GM11168 (cell line): ENCODE data around the gene C1QTNF9B.

ENCODE experiments used
- in situ Hi-C: fragments of 300-500 bp; cut with MboI; formaldehyde crosslinking; loops from one replicate; pipeline ENCODE4 v1.12.0; 2022; ENCODE audit warnings: low sequenced_read_pairs; ENCODE audit not compliant: unreplicated experiment

The C1QTNF9B gene

DNA sequence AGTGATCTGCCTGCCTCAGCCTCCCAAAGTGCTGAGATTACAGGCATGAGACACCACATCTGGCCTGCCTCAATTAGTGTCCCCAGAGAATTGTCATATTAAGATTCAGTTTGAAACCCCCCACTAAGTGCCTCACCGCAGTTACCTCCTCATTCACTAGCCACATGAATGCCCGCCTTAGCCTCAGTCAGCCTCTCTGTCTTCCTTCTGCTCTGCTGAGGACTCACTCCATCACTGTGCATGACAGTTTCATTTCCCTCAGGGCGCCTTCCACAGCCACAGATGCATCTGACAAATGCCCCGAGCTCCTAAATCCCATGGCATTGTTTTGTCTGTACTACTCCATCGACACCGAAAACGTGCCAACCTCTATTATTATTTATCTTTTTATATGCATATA is 31.4 kb downstream of the C1QTNF9B start:
- in situ Hi-C loops = no loop called here

DNA sequence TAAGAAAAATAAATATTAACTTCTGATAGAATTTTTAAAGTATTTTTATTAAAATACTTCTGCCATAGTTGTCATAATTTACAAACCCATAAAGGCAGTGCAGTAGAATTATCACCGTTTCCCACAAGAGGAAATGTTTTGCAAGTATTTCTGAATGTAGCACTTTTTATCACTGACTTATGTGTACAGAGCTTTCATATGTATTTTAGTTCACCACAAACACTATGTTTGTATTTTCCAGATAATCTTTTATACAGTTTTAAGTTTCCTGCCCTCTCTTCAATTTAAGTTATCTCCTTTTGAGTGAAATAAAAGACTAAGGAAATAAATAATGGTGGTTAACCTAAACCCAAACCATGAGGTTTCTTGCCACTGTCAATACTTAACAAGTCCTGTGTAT is 32.3 kb downstream of the C1QTNF9B start:
- in situ Hi-C loops = no loop called here

- in situ Hi-C loops = no loop called here
Measured at GRCh38 chr13:23861310-23861709, 36.0 kb downstream of the C1QTNF9B start.

DNA sequence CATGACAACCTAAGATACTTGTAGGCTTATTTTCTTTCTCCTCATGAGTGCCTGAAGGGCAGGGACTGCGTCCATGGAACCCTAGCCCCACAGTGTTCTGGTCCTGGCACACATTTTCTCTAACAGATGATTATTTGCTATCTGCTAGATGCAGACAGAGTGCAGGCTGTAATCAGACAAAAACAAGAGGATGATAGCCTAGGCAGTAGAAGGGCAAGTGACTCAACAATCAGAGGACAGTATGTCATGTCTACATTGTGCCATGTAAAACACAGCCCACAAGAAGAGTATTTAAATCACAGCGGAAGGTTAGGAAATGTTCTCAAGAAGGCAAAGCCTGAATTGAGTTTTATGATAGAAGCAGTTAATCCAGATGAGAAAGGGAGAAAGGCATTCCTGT is 37.4 kb downstream of the C1QTNF9B start:
- in situ Hi-C loops = no loop called here

- in situ Hi-C loops = no loop called here
Measured at GRCh38 chr13:23859455-23859854, 37.8 kb downstream of the C1QTNF9B start.

- in situ Hi-C loops = no loop called here
Measured at GRCh38 chr13:23858546-23858945, 38.8 kb downstream of the C1QTNF9B start.

DNA sequence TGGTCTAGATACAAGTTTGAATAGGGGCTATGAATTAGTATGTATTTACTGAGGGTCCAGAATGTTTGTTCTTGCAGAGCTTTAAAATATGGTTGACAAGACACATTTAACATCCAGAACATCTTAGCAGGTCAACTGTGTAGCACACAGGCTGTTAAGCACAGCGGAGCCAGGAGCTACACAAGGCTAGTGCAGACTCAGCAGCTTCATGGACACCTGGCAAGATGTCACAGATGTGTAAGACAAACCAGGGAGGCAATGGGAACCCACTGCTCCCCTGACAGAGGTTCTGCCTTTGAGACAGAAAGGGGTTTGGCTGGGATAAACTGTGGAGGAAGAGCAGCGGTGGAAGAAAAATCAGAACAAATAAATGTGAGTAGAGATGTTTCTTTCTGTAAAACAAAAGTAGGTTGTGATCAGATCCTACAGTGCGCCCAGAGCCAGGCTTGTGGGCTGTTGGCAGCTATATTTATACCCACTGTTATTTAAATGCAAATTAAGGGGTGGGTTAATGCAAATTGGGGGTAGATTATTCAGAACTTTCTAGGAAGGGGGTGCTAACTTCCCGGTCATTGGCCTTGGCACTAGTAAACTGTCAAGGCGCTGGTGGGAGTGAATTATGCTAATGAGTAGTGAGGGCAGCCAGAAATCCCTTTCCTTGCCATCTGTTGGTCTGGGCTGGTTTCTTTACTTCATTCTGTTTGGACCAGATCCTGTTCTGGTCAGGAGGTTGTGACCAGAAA is 41.1 kb downstream of the C1QTNF9B start:
- in situ Hi-C loops = no loop called here

- in situ Hi-C loops = no loop called here
Measured at GRCh38 chr13:23855360-23855759, 41.9 kb downstream of the C1QTNF9B start.

GRCh38 chr13:23852351-23852750 is 45.0 kb downstream of the C1QTNF9B start:
- in situ Hi-C loops = no loop called here

GRCh38 chr13:23851106-23851505 is 46.2 kb downstream of the C1QTNF9B start:
- in situ Hi-C loops = no loop called here

- in situ Hi-C loops = no loop called here
Measured at GRCh38 chr13:23850134-23850533, 47.2 kb downstream of the C1QTNF9B start.

DNA sequence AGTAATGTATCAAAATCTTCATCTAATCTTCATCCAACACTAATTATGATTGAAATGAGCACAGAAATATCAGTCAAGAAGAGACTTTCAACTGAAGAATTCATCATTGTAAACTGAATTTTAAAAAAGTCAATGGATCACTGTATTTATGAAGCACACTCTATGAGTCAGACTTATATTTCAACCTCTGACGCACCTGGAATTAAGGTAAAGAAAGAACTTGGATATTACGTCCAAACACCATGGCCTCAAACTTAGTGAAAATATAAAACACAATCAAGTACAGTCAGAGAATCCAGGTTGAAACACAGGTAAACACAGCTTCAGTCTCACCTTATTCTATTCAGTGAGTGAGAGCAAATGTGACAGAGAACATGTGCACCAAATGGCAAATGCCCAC is 47.6 kb downstream of the C1QTNF9B start:
- in situ Hi-C loops = no loop called here

DNA sequence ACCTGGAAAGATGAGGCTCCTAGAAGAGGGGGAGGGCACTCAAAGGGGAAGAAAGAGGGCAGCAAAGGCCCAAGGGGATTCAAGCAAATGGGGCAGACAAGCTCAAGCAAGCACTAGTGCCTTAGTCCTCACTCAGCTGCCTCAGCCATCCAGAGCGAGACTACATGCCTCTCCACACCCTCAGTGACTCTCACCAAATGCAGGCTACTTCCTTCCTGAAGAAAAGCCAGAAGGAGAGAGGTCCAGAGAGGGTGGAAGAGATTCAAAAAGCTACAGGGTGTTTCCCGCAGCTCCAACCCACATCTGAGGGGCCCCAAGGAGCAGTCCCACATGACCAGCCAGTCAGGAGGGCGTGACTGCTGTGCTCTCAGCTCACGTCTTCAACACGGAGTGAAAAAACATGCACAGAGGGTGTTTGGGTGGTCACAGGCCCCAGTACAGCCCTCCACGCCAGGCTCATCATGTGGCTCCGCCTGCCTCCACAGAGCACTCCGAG is 48.6 kb downstream of the C1QTNF9B start:
- in situ Hi-C loops = no loop called here

DNA sequence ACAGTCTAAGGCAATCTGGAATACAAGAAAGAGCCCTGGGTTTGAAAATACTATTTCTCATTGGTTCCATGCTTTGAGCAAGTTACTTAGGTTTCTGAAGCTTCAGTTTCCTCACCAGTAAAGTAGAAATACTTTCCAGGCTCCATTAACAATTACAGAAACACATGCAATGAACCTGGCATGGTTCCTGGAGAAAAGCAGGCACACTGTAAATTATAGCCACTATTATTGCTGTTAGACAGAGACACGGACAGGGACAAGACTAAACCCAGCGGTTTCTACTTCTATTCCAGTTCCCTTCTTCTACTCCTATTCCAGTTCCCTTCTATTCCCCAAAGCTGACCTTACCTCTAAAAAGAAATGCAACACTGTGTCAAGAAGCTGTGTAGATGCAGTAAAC is 49.3 kb downstream of the C1QTNF9B start:
- in situ Hi-C loops = no loop called here

DNA sequence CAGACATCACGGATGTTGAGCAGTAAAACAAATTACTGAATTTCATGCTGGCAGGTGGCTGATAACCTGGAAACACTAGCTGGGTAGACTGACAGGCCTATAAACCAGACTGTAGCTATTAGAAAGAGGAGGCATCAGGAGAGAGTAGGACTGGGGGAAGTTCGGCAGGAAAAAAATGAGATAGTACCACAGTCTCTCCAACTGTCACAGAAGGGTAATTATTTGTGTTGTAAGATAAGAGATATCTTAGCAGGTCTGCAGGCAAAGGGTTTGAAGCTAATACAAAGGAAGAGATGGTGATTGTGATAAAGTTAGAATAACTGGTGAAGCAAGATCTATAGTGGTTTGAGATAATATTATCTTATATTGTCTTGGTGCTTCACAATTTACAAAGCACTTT is 49.8 kb downstream of the C1QTNF9B start:
- in situ Hi-C loops = no loop called here

DNA sequence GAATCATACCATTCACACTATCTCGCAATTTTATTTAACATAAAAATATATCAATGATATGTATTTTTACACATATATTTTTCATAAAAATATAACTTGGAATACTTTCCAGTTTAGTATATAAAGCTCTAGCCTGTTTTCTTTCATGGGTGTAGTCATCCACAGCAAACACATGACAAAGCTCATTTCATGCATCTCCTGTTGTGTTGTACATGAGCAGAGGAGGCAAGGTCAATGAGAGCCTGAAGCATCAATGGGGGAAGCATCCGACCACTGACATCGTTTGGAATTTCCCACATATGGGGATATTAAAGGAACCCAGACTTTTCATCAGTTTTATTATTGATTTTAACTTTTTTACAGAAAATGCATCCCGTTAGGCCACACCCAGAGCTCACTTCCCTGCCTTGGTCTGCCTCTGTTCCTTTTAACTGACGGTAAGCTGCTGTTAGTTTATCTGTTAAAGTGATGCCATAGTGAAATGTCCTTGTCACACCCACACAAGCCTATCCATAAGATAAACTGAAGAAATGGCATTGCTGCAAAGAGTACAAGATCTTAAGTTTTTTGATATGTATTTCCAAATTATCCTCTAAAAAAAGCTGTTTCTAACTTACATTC is 52.1 kb downstream of the C1QTNF9B start:
- in situ Hi-C loops = no loop called here

DNA sequence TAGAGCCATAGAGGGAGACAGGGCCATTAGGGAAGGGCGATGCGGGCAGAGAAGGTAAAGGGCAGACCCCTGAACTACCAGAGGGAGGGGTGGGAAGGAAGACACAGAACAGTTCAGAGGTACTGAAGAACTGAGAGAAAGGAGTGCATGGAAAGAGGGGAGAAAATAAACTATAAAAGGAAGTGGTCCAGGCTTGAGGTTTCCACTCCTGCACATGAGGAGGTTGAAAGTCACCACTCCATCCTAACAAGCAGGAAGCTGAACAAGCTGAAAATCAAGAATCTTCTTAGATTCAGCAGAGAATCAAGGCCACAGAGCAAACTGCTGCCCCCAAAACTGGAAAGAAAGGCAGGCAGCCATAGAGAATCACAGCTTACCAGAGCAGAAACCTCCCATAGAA is 53.2 kb downstream of the C1QTNF9B start:
- in situ Hi-C loops = no loop called here

- in situ Hi-C loops = no loop called here
Measured at GRCh38 chr13:23843436-23843835, 53.9 kb downstream of the C1QTNF9B start.

DNA sequence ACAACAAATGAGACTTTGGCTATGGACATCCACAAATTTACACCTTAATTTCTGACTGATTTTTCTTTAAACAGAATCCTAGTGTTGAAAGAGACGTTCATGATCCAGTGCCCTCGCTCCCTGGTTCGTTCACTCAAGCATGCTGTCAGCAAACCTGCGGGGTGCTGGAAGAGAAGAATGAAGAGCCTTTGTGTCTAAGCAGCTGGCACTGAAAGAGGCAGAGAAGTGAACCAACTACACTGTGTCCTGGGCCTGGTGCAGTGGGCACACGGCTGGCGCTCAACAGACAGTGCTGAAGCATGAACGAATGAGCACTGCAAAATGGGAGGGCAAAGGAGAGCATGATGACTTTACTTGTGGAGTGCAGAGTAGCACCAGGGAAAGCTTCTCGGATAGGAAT is 54.9 kb downstream of the C1QTNF9B start:
- in situ Hi-C loops = no loop called here
